ENCODE measurements around the gene ZFR.

Gene ZFR

DNA sequence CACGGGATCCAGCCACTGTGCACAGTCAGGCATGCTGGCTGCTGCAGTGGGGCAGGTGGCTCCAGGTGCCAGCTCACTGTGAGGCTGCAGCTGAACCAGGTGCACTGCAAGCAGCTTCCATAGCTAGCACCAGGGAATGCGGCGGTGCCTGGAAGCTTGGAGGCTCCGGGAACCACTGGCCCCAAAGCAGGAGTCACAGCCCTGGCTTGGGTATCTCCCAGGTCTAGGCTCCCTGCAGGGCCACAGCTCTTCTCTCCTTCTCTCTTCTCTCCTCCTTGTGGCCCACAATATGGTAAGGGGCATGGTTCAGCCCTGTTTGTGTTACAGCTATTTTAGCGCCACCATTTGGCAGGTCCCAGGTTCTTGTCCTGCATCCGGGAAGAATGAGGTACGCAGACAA lies 125.1 kb downstream of the ZFR start:
- TF ChIP-seq, protein P1, sequence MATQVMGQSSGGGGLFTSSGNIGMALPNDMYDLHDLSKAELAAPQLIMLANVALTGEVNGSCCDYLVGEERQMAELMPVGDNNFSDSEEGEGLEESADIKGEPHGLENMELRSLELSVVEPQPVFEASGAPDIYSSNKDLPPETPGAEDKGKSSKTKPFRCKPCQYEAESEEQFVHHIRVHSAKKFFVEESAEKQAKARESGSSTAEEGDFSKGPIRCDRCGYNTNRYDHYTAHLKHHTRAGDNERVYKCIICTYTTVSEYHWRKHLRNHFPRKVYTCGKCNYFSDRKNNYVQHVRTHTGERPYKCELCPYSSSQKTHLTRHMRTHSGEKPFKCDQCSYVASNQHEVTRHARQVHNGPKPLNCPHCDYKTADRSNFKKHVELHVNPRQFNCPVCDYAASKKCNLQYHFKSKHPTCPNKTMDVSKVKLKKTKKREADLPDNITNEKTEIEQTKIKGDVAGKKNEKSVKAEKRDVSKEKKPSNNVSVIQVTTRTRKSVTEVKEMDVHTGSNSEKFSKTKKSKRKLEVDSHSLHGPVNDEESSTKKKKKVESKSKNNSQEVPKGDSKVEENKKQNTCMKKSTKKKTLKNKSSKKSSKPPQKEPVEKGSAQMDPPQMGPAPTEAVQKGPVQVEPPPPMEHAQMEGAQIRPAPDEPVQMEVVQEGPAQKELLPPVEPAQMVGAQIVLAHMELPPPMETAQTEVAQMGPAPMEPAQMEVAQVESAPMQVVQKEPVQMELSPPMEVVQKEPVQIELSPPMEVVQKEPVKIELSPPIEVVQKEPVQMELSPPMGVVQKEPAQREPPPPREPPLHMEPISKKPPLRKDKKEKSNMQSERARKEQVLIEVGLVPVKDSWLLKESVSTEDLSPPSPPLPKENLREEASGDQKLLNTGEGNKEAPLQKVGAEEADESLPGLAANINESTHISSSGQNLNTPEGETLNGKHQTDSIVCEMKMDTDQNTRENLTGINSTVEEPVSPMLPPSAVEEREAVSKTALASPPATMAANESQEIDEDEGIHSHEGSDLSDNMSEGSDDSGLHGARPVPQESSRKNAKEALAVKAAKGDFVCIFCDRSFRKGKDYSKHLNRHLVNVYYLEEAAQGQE (IDR thresholded peaks at IDR 0.05; ENCODE audit: insufficient read depth in 1 of 2, low read depth in 2 of 2, low read length in 2 of 2), result no peak
- TF ChIP-seq TAF1 (IDR thresholded peaks at IDR 0.05; ENCODE audit: borderline replicate concordance, insufficient read depth, low read length) (no peak), POLR2AphosphoS5 (IDR thresholded peaks at IDR 0.05; ENCODE audit: low read depth, low read length) (no peak), FOXP2 (optimal IDR thresholded peaks at IDR 0.05; ENCODE audit: borderline replicate concordance, extremely low read depth, extremely low read length, insufficient read depth) (no peak), SIN3A (IDR thresholded peaks at IDR 0.05; ENCODE audit: borderline replicate concordance, insufficient read depth, low read length) (no peak)

DNA sequence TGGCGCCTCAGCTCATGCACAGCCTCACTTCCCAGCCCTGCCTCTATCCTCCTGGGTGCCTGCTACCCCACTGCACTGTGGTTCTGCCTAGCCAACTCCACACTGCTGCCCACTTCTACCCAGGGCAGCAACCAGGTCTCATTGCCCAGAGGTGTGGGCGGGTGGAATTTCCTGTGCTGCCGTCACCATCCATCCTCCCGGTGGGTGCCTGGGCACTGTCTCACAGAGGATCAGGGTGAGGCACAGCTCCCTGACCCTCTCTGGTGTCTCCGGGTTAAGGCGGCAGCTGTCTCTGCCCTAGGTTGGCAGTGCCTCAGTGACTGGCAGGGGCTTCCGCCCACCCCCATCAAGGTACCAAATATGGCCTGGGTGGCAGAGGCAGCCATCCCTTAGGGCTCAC lies 127.5 kb downstream of the ZFR start:
- TF ChIP-seq TAF1 (IDR thresholded peaks at IDR 0.05; ENCODE audit: borderline replicate concordance, insufficient read depth, low read length) (no peak), POLR2AphosphoS5 (IDR thresholded peaks at IDR 0.05; ENCODE audit: low read depth, low read length) (no peak), FOXP2 (optimal IDR thresholded peaks at IDR 0.05; ENCODE audit: borderline replicate concordance, extremely low read depth, extremely low read length, insufficient read depth) (no peak), SIN3A (IDR thresholded peaks at IDR 0.05; ENCODE audit: borderline replicate concordance, insufficient read depth, low read length) (no peak)
- TF ChIP-seq, protein P1 (IDR thresholded peaks at IDR 0.05; ENCODE audit: insufficient read depth in 1 of 2, low read depth in 2 of 2, low read length in 2 of 2), result no peak

DNA sequence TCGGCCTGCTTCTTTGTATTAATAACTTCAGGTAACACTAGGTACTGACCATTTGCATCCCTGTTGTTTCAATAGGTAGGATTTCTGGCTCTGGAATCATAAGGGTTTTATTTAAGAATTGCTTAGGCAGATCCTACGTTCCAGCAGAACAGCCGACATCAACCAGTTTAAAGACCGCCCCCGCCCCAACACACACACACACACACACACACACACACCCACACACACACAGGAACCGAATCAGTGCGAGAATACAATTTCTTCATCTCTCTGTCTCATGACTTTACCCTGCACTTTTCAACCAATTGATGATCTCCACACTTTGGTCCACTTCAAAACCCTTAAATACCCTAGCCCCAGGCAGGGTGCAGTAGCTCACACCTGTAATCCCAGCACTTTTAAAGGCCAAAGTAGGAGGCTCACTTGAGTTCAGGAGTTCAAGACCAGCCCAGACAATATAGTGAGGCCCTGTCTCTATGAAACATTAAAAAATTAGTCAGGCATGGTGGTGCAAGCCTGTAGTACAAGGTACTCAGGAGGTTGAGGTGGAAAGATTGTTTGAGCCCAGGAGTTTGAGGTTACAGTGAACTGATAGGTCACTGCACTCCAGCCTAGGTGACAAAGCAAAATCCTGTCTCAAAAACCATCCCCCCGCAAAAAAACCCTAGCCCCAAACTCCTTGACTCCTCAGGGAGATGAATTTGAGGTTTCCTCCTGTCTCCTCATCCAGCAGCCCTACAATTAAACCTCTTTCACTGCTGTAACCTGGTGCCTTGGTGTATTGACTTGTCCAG lies 129.1 kb downstream of the ZFR start:
- TF ChIP-seq, protein P1 (IDR thresholded peaks at IDR 0.05; ENCODE audit: insufficient read depth in 1 of 2, low read depth in 2 of 2, low read length in 2 of 2), result no peak
- no peak for TF ChIP-seq SIN3A (IDR thresholded peaks at IDR 0.05; ENCODE audit: borderline replicate concordance, insufficient read depth, low read length)
- TF ChIP-seq POLR2AphosphoS5 (IDR thresholded peaks at IDR 0.05; ENCODE audit: low read depth, low read length), result no peak
- no peak for TF ChIP-seq TAF1 (IDR thresholded peaks at IDR 0.05; ENCODE audit: borderline replicate concordance, insufficient read depth, low read length)
- no peak for TF ChIP-seq FOXP2 (optimal IDR thresholded peaks at IDR 0.05; ENCODE audit: borderline replicate concordance, extremely low read depth, extremely low read length, insufficient read depth)

DNA sequence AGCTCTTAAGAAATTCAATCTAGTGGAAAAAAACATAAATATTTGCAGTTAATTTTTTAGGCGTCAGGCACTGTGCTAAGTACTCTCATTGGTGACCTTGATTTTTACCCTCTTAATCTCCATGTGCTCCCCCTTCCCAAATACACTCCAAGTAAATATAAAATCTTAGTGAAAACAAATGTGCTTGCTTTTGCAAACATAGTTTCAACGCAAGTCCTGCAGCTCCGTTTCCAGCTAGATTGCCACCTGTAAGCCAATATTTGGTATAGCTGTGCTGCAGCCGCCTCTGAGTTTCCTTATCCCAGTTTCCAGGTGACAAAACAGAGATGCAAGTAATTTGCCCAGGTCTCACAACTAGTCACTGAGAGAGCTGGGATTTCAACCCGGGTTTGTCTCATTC lies 129.9 kb downstream of the ZFR start:
- TF ChIP-seq FOXP2 (optimal IDR thresholded peaks at IDR 0.05; ENCODE audit: borderline replicate concordance, extremely low read depth, extremely low read length, insufficient read depth), result no peak
- TF ChIP-seq SIN3A (IDR thresholded peaks at IDR 0.05; ENCODE audit: borderline replicate concordance, insufficient read depth, low read length), result no peak
- TF ChIP-seq TAF1 (IDR thresholded peaks at IDR 0.05; ENCODE audit: borderline replicate concordance, insufficient read depth, low read length), result no peak
- TF ChIP-seq POLR2AphosphoS5 (IDR thresholded peaks at IDR 0.05; ENCODE audit: low read depth, low read length), result no peak
- TF ChIP-seq, protein P1 (IDR thresholded peaks at IDR 0.05; ENCODE audit: insufficient read depth in 1 of 2, low read depth in 2 of 2, low read length in 2 of 2), result no peak
